ENCODE results near the gene DPP10. TPM values are rescaled to one million over a fixed set of nuclear protein-coding genes. Genes with fewer than 3 reads are reported as not detected.

Gene DPP10
- total and polyA plus RNA-seq, 10 of the 15 experiments (the other 5 are each of a cell fraction or from before 2014, with no cell fraction given), result not detected

- no peak for TF ChIP-seq NKRF (conservative IDR thresholded peaks at IDR 0.05)
- no peak for TF ChIP-seq ZNF592 (IDR thresholded peaks at IDR 0.05)
- no peak for TF ChIP-seq FOS (IDR thresholded peaks at IDR 0.05; ENCODE audit: borderline replicate concordance, extremely low read depth, insufficient read length)
- no peak for TF ChIP-seq MEF2B (IDR thresholded peaks at IDR 0.05; ENCODE audit: partially characterized antibody, poor library complexity, severe bottlenecking)
- no peak for TF ChIP-seq ASH2L (IDR thresholded peaks at IDR 0.05; ENCODE audit: borderline replicate concordance, low read depth)
- TF ChIP-seq ESRRA (IDR thresholded peaks at IDR 0.05; ENCODE audit: low read length), result no peak
- no peak for TF ChIP-seq STAT3 (IDR thresholded peaks at IDR 0.05; ENCODE audit: low read depth, low read length)
- no peak for TF ChIP-seq HDAC6 (IDR thresholded peaks at IDR 0.05; ENCODE audit: unreplicated experiment)
Observed at GRCh38 chr2:115654362-115654761, 1211.9 kb downstream of the DPP10 start (continued).

Measured in GM12878 (cell line).